ENCODE results near the gene ARHGEF11. TPM values are rescaled to one million over a fixed set of nuclear protein-coding genes. Genes with fewer than 3 reads are reported as not detected.

Gene ARHGEF11
- total RNA-seq, 1 experiment from 2014 or later = 25.3 TPM

GRCh38 chr1:156885314-156885713 lies 160.2 kb downstream of the ARHGEF11 start:
- no peaks in the 10 kb centered on the region for H3K4me1 ChIP-seq (ENCODE audit: insufficient read depth, low read length, poor library complexity, severe bottlenecking)
- H3K27me3 ChIP-seq (replicated peaks; ENCODE audit: insufficient read depth, low read depth, low read length, poor library complexity) = no peaks in the 10 kb centered on the region
- H3K27ac ChIP-seq (ENCODE audit: low read depth, low read length, poor library complexity, severe bottlenecking) = no peak overlapping the region
- DNase-seq (ENCODE audit: low spot score) = no peak
- intact Hi-C loops (cut with micrococcal nuclease; ENCODE audit: unreplicated experiment) = no loop called here
- CTCF ChIA-PET = no interaction called here
- H3K9me3 ChIP-seq (ENCODE audit: low read depth, low read length, poor library complexity, severe bottlenecking) = no peaks in the 10 kb centered on the region
- no peaks in the 10 kb centered on the region for H3K36me3 ChIP-seq (ENCODE audit: insufficient read depth, low read length, poor library complexity, severe bottlenecking)
- no peak overlapping the region for H3K4me3 ChIP-seq (ENCODE audit: low read depth, low read length, poor library complexity, severe bottlenecking)
- POLR2A ChIA-PET (ENCODE audit: low non-redundant PET) = no interaction called here
- BruUV-seq (replicated peaks) = no TSS peak
- TF ChIP-seq CTCF (conservative IDR thresholded peaks at IDR 0.05; ENCODE audit: low read depth, low read length) (no peak), EZH2 (IDR thresholded peaks at IDR 0.05; ENCODE audit: borderline replicate concordance, low read depth, low read length, poor library complexity, severe bottlenecking) (no peak)

Small RNA genes lying within 50 kb of the gene (microRNA-seq; reads per million reads assigned to microRNA genes)
- gene MIR765 = not detected

Other genes starting within 250 kb of the ARHGEF11 start
- 3.5 and 6.0 TPM in 2 replicates for gene SH2D2A, start 228.9 kb downstream of the ARHGEF11 start, total RNA-seq (2021)
- gene INSRR, start 186.6 kb downstream of the ARHGEF11 start, total RNA-seq (2021) = 0.11 and 0.15 TPM in 2 replicates
- 3.6 and 5.1 TPM in 2 replicates for gene NTRK1, start 184.9 kb downstream of the ARHGEF11 start, total RNA-seq (2021)
- gene PEAR1, start 152.0 kb downstream of the ARHGEF11 start, total RNA-seq (2021) = 0.35 and 0.52 TPM in 2 replicates
- gene LRRC71, start 125.1 kb downstream of the ARHGEF11 start, total RNA-seq (2021) = not detected in 2 replicates
- gene ETV3L, start 54.1 kb upstream of the ARHGEF11 start, total RNA-seq (2021) = not detected in 2 replicates
- gene ETV3, start 92.7 kb upstream of the ARHGEF11 start, total RNA-seq (2021) = 40.0 and 46.1 TPM in 2 replicates